K562 (cell line): ENCODE data around the gene MBD3. TPM values are rescaled to one million over a fixed set of nuclear protein-coding genes. Genes with fewer than 3 reads are reported as not detected.

Experiments used
- ATAC-seq: fragments of 200-7000 bp; cut with Tn5 transposase; 3 replicates; pipeline ENCODE4 v1.9.1; 2020; ENCODE audit warnings: moderate library complexity
- BruUV-seq: library from RNA; stranded (reverse); fragments of 400-500 nt; replicated peaks from 2 replicates; lab custom pipeline; 2021; lab: Mats Ljungman, UMichigan
- CTCF ChIA-PET: fragments of 300-600 bp; formaldehyde crosslinking; extraction: SDS; loops from one replicate; lab custom pipeline; 2021; ENCODE audit warnings: low intra/inter-chr PET ratio; lab: Yijun Ruan, JAX
- POLR2A ChIA-PET: fragments of 300-600, 350-650 bp; sonication (Branson Sonifier 250); formaldehyde crosslinking; extraction: SDS; loops from one replicate; lab custom pipeline; 2021; ENCODE audit warnings: antibody characterized with exemption, inconsistent platforms; lab: Yijun Ruan, JAX
- DNase-seq, 4 experiments: peaks; one replicate each; pipeline versions ENCODE4 v3.0.0 to v3.0.0-alpha.2; 2011 to 2018; ENCODE audit warnings: low spot score in 3 of 4, mixed read lengths in 3 of 4; ENCODE audit errors: extremely low read depth in 1 of 4
- FAIRE-seq: peaks from 2 replicates; lab custom pipeline; 2011; peaks lifted over from hg19 to GRCh38; lab: Jason Lieb, UNC
- H2AFZ ChIP-seq: 2 replicates; pipeline ENCODE4 v1.6.0; 2011; ENCODE audit warnings: low read depth, low read length, control low read depth, inconsistent platforms
- H3K27ac ChIP-seq: fragments of 200-600 bp; 3 replicates; pipeline ENCODE4 v1.8.0; 2011; ENCODE audit warnings: low read depth, mild to moderate bottlenecking, control low read depth, inconsistent platforms, low read length, moderate library complexity, mixed read lengths; ENCODE audit errors: extremely low read depth
- H3K27me3 ChIP-seq, 2 experiments: fragments of 300-600 bp in 1 of 2; 2 replicates in 1 of 2; 3 replicates in 1 of 2; pipeline versions ENCODE4 v1.6.0 to v1.8.0; 2011; ENCODE audit warnings: inconsistent platforms in 2 of 2, low read length in 2 of 2, mild to moderate bottlenecking in 1 of 2, mixed read lengths in 1 of 2, moderate library complexity in 1 of 2; ENCODE audit not compliant: control insufficient read depth in 2 of 2, insufficient read depth in 2 of 2
- H3K36me3 ChIP-seq: fragments of 300-600 bp; 3 replicates; pipeline ENCODE4 v1.8.0; 2011; ENCODE audit warnings: mild to moderate bottlenecking, low read length, inconsistent platforms; ENCODE audit not compliant: control insufficient read depth, insufficient read depth
- H3K4me1 ChIP-seq, 2 experiments: fragments of 200-600 bp in 1 of 2; replicated peaks in 1 of 2; 2 replicates in 1 of 2; 3 replicates in 1 of 2; pipeline versions ENCODE4 v1.5.1 to v1.8.0; 2011; ENCODE audit warnings: inconsistent platforms in 2 of 2, low read length in 2 of 2, mild to moderate bottlenecking in 1 of 2, mixed read lengths in 1 of 2, moderate library complexity in 1 of 2; ENCODE audit not compliant: control insufficient read depth in 2 of 2, insufficient read depth in 2 of 2
- H3K4me2 ChIP-seq: 2 replicates; pipeline ENCODE4 v1.6.1; 2011; ENCODE audit warnings: low read length, control low read depth, inconsistent platforms, mixed read lengths; ENCODE audit not compliant: insufficient read depth
- H3K4me3 ChIP-seq: fragments of 200-600 bp; sonication (generic), shearing (Covaris generic); 2 replicates; pipeline ENCODE4 v1.5.1; 2016; ENCODE audit warnings: control low read depth, inconsistent platforms
- H3K79me2 ChIP-seq: fragments of 200-600 bp; 3 replicates; pipeline ENCODE4 v1.8.0; 2011; ENCODE audit warnings: low read length, inconsistent platforms; ENCODE audit not compliant: control insufficient read depth, insufficient read depth
- H3K9ac ChIP-seq, 2 experiments: 2 replicates each; pipeline versions ENCODE4 v1.6.0 to v1.6.1; 2011; ENCODE audit warnings: low read depth in 2 of 2, low read length in 2 of 2, control low read depth in 1 of 2, inconsistent platforms in 1 of 2, mild to moderate bottlenecking in 1 of 2, mixed read lengths in 1 of 2; ENCODE audit not compliant: insufficient read depth in 1 of 2
- H3K9me1 ChIP-seq: one replicate; pipeline ENCODE4 v1.6.0; 2011; ENCODE audit warnings: inconsistent platforms, mild to moderate bottlenecking, low read length, moderate library complexity; ENCODE audit not compliant: control insufficient read depth, insufficient read depth
- H3K9me3 ChIP-seq: replicated peaks from 2 replicates; pipeline ENCODE4 v1.5.1; 2011; ENCODE audit warnings: low read depth, low read length, inconsistent platforms; ENCODE audit not compliant: control insufficient read depth, insufficient read depth
- H4K20me1 ChIP-seq: replicated peaks from 2 replicates; pipeline ENCODE4 v1.6.1; 2011; ENCODE audit warnings: low read length, inconsistent platforms, mixed read lengths; ENCODE audit not compliant: control insufficient read depth, insufficient read depth
- ARHGAP35 ChIP-seq: fragments of 450-650 bp; IDR thresholded peaks from 2 replicates; pipeline ENCODE4 v1.6.1; 2018; ENCODE audit not compliant: partially characterized antibody
- BMI1 ChIP-seq: fragments of 150-350 bp; IDR thresholded peaks from 2 replicates; pipeline ENCODE4 v1.6.1; 2014; ENCODE audit warnings: low read length
- CEBPZ ChIP-seq: fragments of 150-350 bp; IDR thresholded peaks from 2 replicates; pipeline ENCODE4 v1.6.1; 2014; ENCODE audit warnings: low read depth, mild to moderate bottlenecking, low read length, borderline replicate concordance
- CREB5 ChIP-seq: fragments of 250-450 bp; sonication (Bioruptor Pico); IDR thresholded peaks from 2 replicates; pipeline ENCODE4 v1.5.0; 2020; ENCODE audit warnings: mild to moderate bottlenecking
- ZBTB12 ChIP-seq: fragments of 250-450 bp; sonication (Bioruptor Pico); IDR thresholded peaks from 2 replicates; pipeline ENCODE4 v1.4.0; 2020
- ZNF408 ChIP-seq: fragments of 250-450 bp; sonication (Bioruptor Pico); IDR thresholded peaks from 2 replicates; pipeline ENCODE4 v1.4.0; 2020; ENCODE audit warnings: low read depth, mild to moderate bottlenecking, moderate library complexity
- whole genome bisulfite sequencing: fragments of 100-300 bp; shearing (Covaris generic); methylation state at CpG from one replicate; pipeline ENCODE4 v1.1.6; 2016; ENCODE audit warnings: low coverage, mixed read lengths; ENCODE audit not compliant: insufficient coverage; ENCODE audit errors: missing lambda C conversion rate; 5-methylcytosine and 5-hydroxymethylcytosine counted together
- in situ Hi-C: fragments of 300-500 bp; cut with MboI; formaldehyde crosslinking; loops from 4 replicates; pipeline ENCODE4 v1.15.0; 2018; ENCODE audit warnings: inconsistent platforms, mixed read lengths
- intact Hi-C: fragments of 100-400 bp; cut with micrococcal nuclease; formaldehyde crosslinking; loops from 2 replicates; pipeline ENCODE4 v1.14.2; 2022
- polyA plus RNA-seq, 8 experiments: library from polyadenylated mRNA; depleted of rRNA in 4 of 8; stranded (reverse) in 5 of 8; unstranded in 3 of 8; fragments of >200 nt; fragmentation: Nextera tagmentation in 2 of 8; fragmentation: Illumina TruSeq in 1 of 8; extraction: Ambion mirVana in 2 of 8; extraction: Trizol in 1 of 8; gene quantifications; 2 replicates each; pipeline versions ENCODE4 v1.2.1 to v1.2.3, GENCODE V29; 2011 to 2014; ENCODE audit warnings: inconsistent platforms in 1 of 8, missing spikeins in 1 of 8
- total RNA-seq, 7 experiments: library from RNA; depleted of rRNA in 6 of 7; stranded (reverse); fragments of >200 nt in 6 of 7; fragmentation: Illumina TruSeq in 2 of 7; extraction: Trizol in 2 of 7; gene quantifications; 2 replicates each; pipeline versions ENCODE4 v1.2.1 to v1.2.3, GENCODE V29; 2011 to 2021; ENCODE audit warnings: low replicate concordance in 1 of 7
- TF ChIP-seq, protein P1 (sequence below): fragments of 250-450 bp; sonication (Bioruptor Pico); IDR thresholded peaks from 2 replicates; pipeline ENCODE4 v1.5.0; 2020; ENCODE audit warnings: mild to moderate bottlenecking, borderline replicate concordance
- TF ChIP-seq, protein P2 (sequence below): sonication (generic); formaldehyde crosslinking; IDR thresholded peaks from 2 replicates; pipeline ENCODE4 v1.8.0; 2022; ENCODE audit warnings: missing genetic modification reagents, mild to moderate bottlenecking, borderline replicate concordance
- TF ChIP-seq, protein P3 (sequence below): fragments of 450-650 bp; IDR thresholded peaks from 2 replicates; pipeline ENCODE4 v1.6.1; 2016; ENCODE audit warnings: antibody characterized with exemption

Gene MBD3
- total and polyA plus RNA-seq, 9 of the 15 experiments (the other 6 are each of a cell fraction or from before 2014, with no cell fraction given) = 0.24 to 137 (median 30.9) TPM

DNA sequence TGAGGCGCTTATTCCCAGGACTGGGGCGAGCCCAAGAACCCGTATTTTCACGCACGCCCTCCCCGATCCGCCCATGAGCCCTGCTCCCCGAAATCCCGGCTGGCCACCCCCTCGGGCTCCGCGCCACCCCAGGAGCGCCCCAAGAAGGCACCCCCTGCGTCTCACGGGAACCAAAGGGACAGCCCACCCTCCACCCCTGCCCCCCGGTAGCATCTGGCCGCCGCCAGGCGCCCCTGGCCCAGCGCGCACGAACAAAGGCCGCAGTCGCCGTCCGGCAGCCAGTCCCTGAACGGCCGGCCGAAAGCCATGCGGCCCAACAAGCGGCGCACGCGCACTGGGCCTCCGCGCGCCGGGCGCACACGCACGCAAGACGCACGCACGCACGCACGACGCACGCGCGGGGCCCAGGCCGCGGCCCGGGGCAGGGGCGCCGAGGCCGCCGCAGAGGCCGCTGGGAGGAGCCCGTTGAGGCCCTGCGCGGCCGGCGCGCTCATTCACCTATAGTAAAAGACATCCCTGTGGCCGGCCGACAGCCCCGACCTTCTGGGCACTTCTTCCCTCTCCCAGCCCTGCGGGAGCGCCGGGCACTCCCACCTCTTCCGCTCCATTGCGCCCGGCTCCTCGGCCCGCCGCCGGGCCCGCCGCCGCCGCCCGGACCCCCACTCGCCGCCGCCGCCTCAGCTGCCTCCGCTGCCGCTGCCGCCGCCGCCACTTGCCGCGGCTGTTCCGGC is 476 bp downstream of the MBD3 start:
- 0 out of 2 replicates have a peak, but pooled peaks cover 8% of the 10 kb centered on the region for H4K20me1 ChIP-seq
- H3K4me1 ChIP-seq = peaks cover 15 to 40% of the 10 kb centered on the region in 2 experiments
- FAIRE-seq = peak; percentile 26
- TF ChIP-seq CREB5 (CRISPR knock-in tag) = no peak
- TF ChIP-seq, protein P1, sequence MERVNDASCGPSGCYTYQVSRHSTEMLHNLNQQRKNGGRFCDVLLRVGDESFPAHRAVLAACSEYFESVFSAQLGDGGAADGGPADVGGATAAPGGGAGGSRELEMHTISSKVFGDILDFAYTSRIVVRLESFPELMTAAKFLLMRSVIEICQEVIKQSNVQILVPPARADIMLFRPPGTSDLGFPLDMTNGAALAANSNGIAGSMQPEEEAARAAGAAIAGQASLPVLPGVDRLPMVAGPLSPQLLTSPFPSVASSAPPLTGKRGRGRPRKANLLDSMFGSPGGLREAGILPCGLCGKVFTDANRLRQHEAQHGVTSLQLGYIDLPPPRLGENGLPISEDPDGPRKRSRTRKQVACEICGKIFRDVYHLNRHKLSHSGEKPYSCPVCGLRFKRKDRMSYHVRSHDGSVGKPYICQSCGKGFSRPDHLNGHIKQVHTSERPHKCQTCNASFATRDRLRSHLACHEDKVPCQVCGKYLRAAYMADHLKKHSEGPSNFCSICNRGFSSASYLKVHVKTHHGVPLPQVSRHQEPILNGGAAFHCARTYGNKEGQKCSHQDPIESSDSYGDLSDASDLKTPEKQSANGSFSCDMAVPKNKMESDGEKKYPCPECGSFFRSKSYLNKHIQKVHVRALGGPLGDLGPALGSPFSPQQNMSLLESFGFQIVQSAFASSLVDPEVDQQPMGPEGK (CRISPR knock-in tag) = no peak
- TF ChIP-seq, protein P2, sequence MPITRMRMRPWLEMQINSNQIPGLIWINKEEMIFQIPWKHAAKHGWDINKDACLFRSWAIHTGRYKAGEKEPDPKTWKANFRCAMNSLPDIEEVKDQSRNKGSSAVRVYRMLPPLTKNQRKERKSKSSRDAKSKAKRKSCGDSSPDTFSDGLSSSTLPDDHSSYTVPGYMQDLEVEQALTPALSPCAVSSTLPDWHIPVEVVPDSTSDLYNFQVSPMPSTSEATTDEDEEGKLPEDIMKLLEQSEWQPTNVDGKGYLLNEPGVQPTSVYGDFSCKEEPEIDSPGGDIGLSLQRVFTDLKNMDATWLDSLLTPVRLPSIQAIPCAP (CRISPR knock-in tag) = no peak
- no peak for TF ChIP-seq ZBTB12 (CRISPR knock-in tag)
- no peak for TF ChIP-seq CEBPZ
- no peak for TF ChIP-seq ARHGAP35
- no peak for TF ChIP-seq ZNF408 (CRISPR knock-in tag)
- no peak for TF ChIP-seq BMI1
- TF ChIP-seq, protein P3, sequence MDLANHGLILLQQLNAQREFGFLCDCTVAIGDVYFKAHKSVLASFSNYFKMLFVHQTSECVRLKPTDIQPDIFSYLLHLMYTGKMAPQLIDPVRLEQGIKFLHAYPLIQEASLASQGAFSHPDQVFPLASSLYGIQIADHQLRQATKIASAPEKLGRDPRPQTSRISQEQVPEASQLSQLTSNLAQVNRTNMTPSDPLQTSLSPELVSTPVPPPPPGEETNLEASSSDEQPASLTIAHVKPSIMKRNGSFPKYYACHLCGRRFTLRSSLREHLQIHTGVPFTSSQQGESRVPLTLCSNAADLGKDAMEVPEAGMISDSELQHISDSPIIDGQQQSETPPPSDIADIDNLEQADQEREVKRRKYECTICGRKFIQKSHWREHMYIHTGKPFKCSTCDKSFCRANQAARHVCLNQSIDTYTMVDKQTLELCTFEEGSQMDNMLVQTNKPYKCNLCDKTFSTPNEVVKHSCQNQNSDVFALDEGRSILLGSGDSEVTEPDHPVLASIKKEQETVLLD = peak; percentile 16; the same call in 1 of the 2 replicates

More for the DNA sequence above, 476 bp downstream of the MBD3 start:
- peaks cover 50% of the 10 kb centered on the region for H3K79me2 ChIP-seq
- peaks cover 54% of the 10 kb centered on the region; the same call in 2 of the 3 replicates for H3K36me3 ChIP-seq
- intact Hi-C loops = no loop called here
- peak; percentile 88 for ATAC-seq
- BruUV-seq = no TSS peak
- no peaks in the 10 kb centered on the region for H3K9me1 ChIP-seq
- H3K27me3 ChIP-seq = no peaks in the 10 kb centered on the region
- peak overlapping the region; percentile 100 for H3K9ac ChIP-seq
- peak overlapping the region; percentile 92 for H3K4me3 ChIP-seq
- ChIA-PET CTCF (interaction anchor here (0.7 kb wide), 1 partner anchor 81 kb away, joined by 3 read pairs; no protein-coding TSS in a partner anchor), POLR2A (interaction anchor here (0.6 to 6.6 kb wide), 7 partner anchors 9 to 60 kb away, joined by 3 to 40 read pairs (median 5); partner anchors contain the start of genes TCF3 and UQCR11)
- H2AFZ ChIP-seq = peak overlapping the region; percentile 72; the same call in 1 of the 2 replicates
- WGBS = under 1% methylated on average over 58 of the region's 94 CpGs
- peak; percentile 87 to 94 (median 90) for DNase-seq
- H3K4me2 ChIP-seq = peak overlapping the region; percentile 98
- peak overlapping the region; percentile 95 for H3K27ac ChIP-seq
- H3K9me3 ChIP-seq = no peaks in the 10 kb centered on the region
- in situ Hi-C loops = no loop called here
